Panc1 (cell line): Measurements from ENCODE around the gene MS4A8.
A peak's percentile ranks its signal among the peaks of the same experiment; 100 is the strongest.

Source experiments
- POLR2AphosphoS5 ChIP-seq: IDR thresholded peaks from 2 replicates; pipeline ENCODE4 v1.6.1; 2012; ENCODE audit warnings: mild to moderate bottlenecking, low read depth, low read length, moderate library complexity
- SIN3A ChIP-seq: IDR thresholded peaks from 2 replicates; pipeline ENCODE4 v1.6.1; 2012; ENCODE audit warnings: low read depth, mild to moderate bottlenecking, low read length, moderate library complexity, borderline replicate concordance; ENCODE audit not compliant: insufficient read depth
- TCF7L2 ChIP-seq: IDR thresholded peaks from 2 replicates; pipeline ENCODE4 v1.6.1; 2011; ENCODE audit warnings: mild to moderate bottlenecking, low read depth, low read length, inconsistent platforms
- TF ChIP-seq, protein P1 (sequence below): fragments of 450-650 bp; IDR thresholded peaks from 2 replicates; pipeline ENCODE4 v1.5.1; 2017; ENCODE audit warnings: mild to moderate bottlenecking
- TF ChIP-seq, protein P2 (sequence below), 2 experiments: IDR thresholded peaks; 2 replicates each; pipeline ENCODE4 v1.6.1; 2011 to 2012; ENCODE audit warnings: low read depth in 2 of 2, control low read depth in 1 of 2, low read length in 1 of 2, mild to moderate bottlenecking in 1 of 2, moderate library complexity in 1 of 2; ENCODE audit not compliant: insufficient read depth in 1 of 2

DNA sequence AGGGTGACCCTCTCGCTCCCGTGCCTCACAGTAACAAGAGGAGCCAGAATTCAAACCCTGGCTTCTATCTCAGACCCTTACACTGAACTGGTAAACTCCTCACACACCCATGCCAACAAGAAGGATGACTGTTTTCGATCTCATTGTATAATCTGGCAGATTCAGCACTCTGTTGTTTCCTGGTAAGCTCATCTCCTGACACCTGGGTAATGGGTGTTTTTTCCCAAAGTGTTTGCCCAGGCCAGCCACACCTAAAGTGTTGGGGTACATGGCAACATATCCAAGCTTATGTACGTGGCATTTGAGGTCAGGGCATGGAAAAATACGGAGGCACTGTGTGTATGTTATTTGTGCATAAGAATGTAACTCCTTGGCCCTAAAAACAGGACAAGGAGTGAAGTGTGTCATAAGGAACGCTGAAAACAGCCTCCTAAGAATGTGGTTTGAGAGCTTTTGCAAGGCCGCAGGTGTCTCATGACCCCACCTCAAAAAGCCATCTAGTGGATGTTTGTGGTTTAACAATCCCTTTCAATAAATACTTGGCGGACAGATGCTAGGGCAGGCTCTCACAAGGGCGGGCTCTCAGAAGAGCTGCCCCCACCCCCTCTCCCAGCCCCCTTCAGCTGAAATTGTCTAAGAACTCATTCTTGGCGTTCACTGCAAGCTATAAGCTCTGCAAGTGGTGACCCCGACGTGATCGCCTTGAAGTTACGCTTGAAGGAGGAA lies 57.1 kb downstream of the MS4A8 start, which contains the start of gene MS4A15:
- TF ChIP-seq, protein P1, sequence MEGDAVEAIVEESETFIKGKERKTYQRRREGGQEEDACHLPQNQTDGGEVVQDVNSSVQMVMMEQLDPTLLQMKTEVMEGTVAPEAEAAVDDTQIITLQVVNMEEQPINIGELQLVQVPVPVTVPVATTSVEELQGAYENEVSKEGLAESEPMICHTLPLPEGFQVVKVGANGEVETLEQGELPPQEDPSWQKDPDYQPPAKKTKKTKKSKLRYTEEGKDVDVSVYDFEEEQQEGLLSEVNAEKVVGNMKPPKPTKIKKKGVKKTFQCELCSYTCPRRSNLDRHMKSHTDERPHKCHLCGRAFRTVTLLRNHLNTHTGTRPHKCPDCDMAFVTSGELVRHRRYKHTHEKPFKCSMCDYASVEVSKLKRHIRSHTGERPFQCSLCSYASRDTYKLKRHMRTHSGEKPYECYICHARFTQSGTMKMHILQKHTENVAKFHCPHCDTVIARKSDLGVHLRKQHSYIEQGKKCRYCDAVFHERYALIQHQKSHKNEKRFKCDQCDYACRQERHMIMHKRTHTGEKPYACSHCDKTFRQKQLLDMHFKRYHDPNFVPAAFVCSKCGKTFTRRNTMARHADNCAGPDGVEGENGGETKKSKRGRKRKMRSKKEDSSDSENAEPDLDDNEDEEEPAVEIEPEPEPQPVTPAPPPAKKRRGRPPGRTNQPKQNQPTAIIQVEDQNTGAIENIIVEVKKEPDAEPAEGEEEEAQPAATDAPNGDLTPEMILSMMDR, result peak; percentile 80
- TF ChIP-seq POLR2AphosphoS5 (no peak), SIN3A (no peak), TCF7L2 (no peak)
- TF ChIP-seq, protein P2, sequence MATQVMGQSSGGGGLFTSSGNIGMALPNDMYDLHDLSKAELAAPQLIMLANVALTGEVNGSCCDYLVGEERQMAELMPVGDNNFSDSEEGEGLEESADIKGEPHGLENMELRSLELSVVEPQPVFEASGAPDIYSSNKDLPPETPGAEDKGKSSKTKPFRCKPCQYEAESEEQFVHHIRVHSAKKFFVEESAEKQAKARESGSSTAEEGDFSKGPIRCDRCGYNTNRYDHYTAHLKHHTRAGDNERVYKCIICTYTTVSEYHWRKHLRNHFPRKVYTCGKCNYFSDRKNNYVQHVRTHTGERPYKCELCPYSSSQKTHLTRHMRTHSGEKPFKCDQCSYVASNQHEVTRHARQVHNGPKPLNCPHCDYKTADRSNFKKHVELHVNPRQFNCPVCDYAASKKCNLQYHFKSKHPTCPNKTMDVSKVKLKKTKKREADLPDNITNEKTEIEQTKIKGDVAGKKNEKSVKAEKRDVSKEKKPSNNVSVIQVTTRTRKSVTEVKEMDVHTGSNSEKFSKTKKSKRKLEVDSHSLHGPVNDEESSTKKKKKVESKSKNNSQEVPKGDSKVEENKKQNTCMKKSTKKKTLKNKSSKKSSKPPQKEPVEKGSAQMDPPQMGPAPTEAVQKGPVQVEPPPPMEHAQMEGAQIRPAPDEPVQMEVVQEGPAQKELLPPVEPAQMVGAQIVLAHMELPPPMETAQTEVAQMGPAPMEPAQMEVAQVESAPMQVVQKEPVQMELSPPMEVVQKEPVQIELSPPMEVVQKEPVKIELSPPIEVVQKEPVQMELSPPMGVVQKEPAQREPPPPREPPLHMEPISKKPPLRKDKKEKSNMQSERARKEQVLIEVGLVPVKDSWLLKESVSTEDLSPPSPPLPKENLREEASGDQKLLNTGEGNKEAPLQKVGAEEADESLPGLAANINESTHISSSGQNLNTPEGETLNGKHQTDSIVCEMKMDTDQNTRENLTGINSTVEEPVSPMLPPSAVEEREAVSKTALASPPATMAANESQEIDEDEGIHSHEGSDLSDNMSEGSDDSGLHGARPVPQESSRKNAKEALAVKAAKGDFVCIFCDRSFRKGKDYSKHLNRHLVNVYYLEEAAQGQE (IDR thresholded peaks at IDR 0.05; ENCODE audit: insufficient read depth in 1 of 2, low read depth in 2 of 2, low read length in 1 of 2), result no peak
